Chondrocyte (in vitro differentiated cells): ENCODE data around the gene TACR1. TPM values are rescaled to one million over a fixed set of nuclear protein-coding genes. Genes with fewer than 3 reads are reported as not detected.

Source experiments
- DNase-seq: peaks from one replicate; pipeline ENCODE4 v3.0.0; 2021; ENCODE audit warnings: mixed read lengths, low spot score
- H3K27ac Mint-ChIP-seq: one replicate; pipeline ENCODE4 v1.8.0; 2021; ENCODE audit warnings: mild to moderate bottlenecking, moderate library complexity, mixed read lengths; ENCODE audit not compliant: unreplicated experiment
- H3K27me3 Mint-ChIP-seq: 2 replicates; pipeline ENCODE4 v1.8.0; 2021; ENCODE audit warnings: low read depth, mixed read lengths
- H3K36me3 Mint-ChIP-seq: 2 replicates; pipeline ENCODE4 v1.8.0; 2021; ENCODE audit warnings: low read depth, mixed read lengths
- H3K4me1 Mint-ChIP-seq: 2 replicates; pipeline ENCODE4 v1.8.0; 2021; ENCODE audit warnings: low read depth, mild to moderate bottlenecking, mixed read lengths
- H3K4me3 Mint-ChIP-seq: one replicate; pipeline ENCODE4 v1.8.0; 2021; ENCODE audit warnings: mild to moderate bottlenecking, moderate library complexity, mixed read lengths; ENCODE audit not compliant: unreplicated experiment
- H3K9me3 Mint-ChIP-seq: 2 replicates; pipeline ENCODE4 v1.8.0; 2021; ENCODE audit warnings: low read depth, mixed read lengths
- CTCF ChIP-seq: fragments of 200-600 bp; sonication (generic); IDR thresholded peaks from 2 replicates; pipeline ENCODE4 v1.5.0; 2021; ENCODE audit warnings: antibody characterized with exemption, mild to moderate bottlenecking, moderate library complexity
- total RNA-seq: library from RNA; stranded (reverse); gene quantifications from 3 replicates; pipeline ENCODE4 v1.2.1, GENCODE V29; 2021

The TACR1 gene
- total RNA-seq, 1 donor from 2014 or later: not detected

GRCh38 chr2:75208738-75209137 lies 9.4 kb upstream of the TACR1 start:
- TF ChIP-seq CTCF: no peak
- no peak overlapping the region for H3K4me3 Mint-ChIP-seq
- DNase-seq: no peak
- H3K9me3 Mint-ChIP-seq: peaks cover 4% of the 10 kb centered on the region
- H3K4me1 Mint-ChIP-seq: no peaks in the 10 kb centered on the region
- no peak overlapping the region for H3K27ac Mint-ChIP-seq
- no peaks in the 10 kb centered on the region for H3K36me3 Mint-ChIP-seq
- peaks cover 51% of the 10 kb centered on the region for H3K27me3 Mint-ChIP-seq

GRCh38 chr2:75204833-75205232 lies 5.5 kb upstream of the TACR1 start:
- Mint-ChIP-seq H3K36me3 (no peaks in the 10 kb centered on the region), H3K9me3 (no peaks in the 10 kb centered on the region), H3K4me3 (no peak overlapping the region), H3K27me3 (peaks cover 62% of the 10 kb centered on the region), H3K4me1 (peaks cover 11% of the 10 kb centered on the region), H3K27ac (no peak overlapping the region)
- DNase-seq: no peak
- TF ChIP-seq CTCF: no peak

- Mint-ChIP-seq H3K27me3 (peaks cover 73% of the 10 kb centered on the region), H3K4me3 (no peak overlapping the region)
- TF ChIP-seq CTCF: no peak
Observed at GRCh38 chr2:75202359-75202758, 3.0 kb upstream of the TACR1 start.

GRCh38 chr2:75200140-75201096 lies 1.1 kb upstream of the TACR1 start:
- H3K4me3 Mint-ChIP-seq: peak overlapping the region; percentile 74

More at GRCh38 chr2:75202359-75202758, 3.0 kb upstream of the TACR1 start:
- H3K36me3 Mint-ChIP-seq: no peaks in the 10 kb centered on the region
- DNase-seq: no peak
- H3K9me3 Mint-ChIP-seq: no peaks in the 10 kb centered on the region
- H3K27ac Mint-ChIP-seq: no peak overlapping the region
- H3K4me1 Mint-ChIP-seq: peaks cover 20% of the 10 kb centered on the region

More at GRCh38 chr2:75200140-75201096, 1.1 kb upstream of the TACR1 start:
- no peaks in the 10 kb centered on the region for H3K9me3 Mint-ChIP-seq
- H3K27ac Mint-ChIP-seq: no peak overlapping the region
- H3K27me3 Mint-ChIP-seq: peaks cover 76% of the 10 kb centered on the region
- peaks cover 20% of the 10 kb centered on the region for H3K4me1 Mint-ChIP-seq
- DNase-seq: peak; percentile 88
- no peak for TF ChIP-seq CTCF
- no peaks in the 10 kb centered on the region for H3K36me3 Mint-ChIP-seq
